HFF-Myc (cell line): ENCODE data around the gene ZKSCAN1.

Source experiments
- DNase-seq: peaks from one replicate; pipeline ENCODE4 v3.0.0-alpha.2; 2011; ENCODE audit warnings: low read depth; ENCODE audit errors: extremely low read depth
- H3K4me3 ChIP-seq: replicated peaks from 2 replicates; pipeline ENCODE4 v1.5.1; 2011; ENCODE audit warnings: low read depth, mild to moderate bottlenecking, control low read depth, low read length
- CTCF ChIP-seq: IDR thresholded peaks from 2 replicates; pipeline ENCODE4 v1.5.1; 2012; ENCODE audit warnings: mild to moderate bottlenecking, low read depth, low read length, control low read depth; ENCODE audit errors: missing control alignments

The ZKSCAN1 gene

GRCh38 chr7:100088095-100088620 is 72.8 kb downstream of the ZKSCAN1 start:
- H3K4me3 ChIP-seq = peak overlapping the region; percentile 93
- TF ChIP-seq CTCF = no peak
- no peak for DNase-seq

- no peak for DNase-seq
- H3K4me3 ChIP-seq = peak within 1 kb of the TSS; percentile 93
- no peak for TF ChIP-seq CTCF
These were observed 73.4 kb downstream of the ZKSCAN1 start, which contains the start of gene COPS6 for GRCh38 chr7:100088621-100089457. TSS of gene COPS6 (plus strand) at chr7:100088969. CDS start at chr7:100088991, 22 bp downstream.

- no peak for DNase-seq
- peak overlapping the region; percentile 93 for H3K4me3 ChIP-seq
- no peak for TF ChIP-seq CTCF
These were observed 74.2 kb downstream of the ZKSCAN1 start for GRCh38 chr7:100089458-100090196.

GRCh38 chr7:100090527-100091410 is 75.4 kb downstream of the ZKSCAN1 start:
- DNase-seq = no peak
- peak overlapping the region; percentile 5; the same call in 1 of the 2 replicates for H3K4me3 ChIP-seq
- TF ChIP-seq CTCF = no peak
